ENCODE measurements around the gene INPP5E.

INPP5E gene

GRCh38 chr9:136403915-136404800 is 35.5 kb downstream of the INPP5E start:
- peak; percentile 51 for DNase-seq

DNA sequence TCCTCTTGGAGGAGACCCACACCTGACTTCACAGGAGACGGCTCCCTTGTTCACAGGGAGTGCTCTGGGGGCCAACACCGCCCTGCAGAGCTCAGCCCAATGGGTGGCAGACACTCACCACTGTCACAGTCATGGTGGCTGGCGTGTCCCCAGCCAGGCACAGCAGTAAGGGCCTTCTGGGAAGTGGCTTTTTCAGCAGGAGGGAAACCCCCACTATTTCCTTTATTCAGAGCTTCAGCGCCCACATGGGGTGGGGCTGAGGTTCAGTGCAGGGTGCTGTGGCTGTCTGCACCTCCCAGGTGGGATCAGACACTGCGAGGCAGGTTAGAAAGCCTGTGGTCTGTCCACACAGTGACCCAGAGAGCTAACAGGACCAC is 36.1 kb downstream of the INPP5E start:
- DNase-seq = peak; percentile 78

DNA sequence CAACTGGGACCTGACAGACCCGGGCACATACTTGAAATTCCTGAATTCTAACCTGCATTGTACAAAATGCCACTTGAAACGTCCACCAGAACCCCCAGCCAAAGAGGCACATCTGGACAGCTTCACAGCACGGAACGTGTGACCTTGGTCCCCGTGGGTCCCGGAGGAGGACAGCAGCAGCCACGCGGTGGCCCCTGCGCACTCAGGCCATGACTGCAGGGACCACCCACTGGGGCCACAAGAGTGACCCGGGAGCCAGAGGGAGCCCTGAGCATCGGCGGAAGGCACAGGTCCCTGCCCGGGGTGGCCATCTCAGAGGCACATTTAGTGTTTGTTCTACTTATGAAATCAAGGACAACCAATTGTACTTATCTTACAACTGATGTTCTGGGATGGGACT is 37.6 kb downstream of the INPP5E start:
- DNase-seq = no peak

DNA sequence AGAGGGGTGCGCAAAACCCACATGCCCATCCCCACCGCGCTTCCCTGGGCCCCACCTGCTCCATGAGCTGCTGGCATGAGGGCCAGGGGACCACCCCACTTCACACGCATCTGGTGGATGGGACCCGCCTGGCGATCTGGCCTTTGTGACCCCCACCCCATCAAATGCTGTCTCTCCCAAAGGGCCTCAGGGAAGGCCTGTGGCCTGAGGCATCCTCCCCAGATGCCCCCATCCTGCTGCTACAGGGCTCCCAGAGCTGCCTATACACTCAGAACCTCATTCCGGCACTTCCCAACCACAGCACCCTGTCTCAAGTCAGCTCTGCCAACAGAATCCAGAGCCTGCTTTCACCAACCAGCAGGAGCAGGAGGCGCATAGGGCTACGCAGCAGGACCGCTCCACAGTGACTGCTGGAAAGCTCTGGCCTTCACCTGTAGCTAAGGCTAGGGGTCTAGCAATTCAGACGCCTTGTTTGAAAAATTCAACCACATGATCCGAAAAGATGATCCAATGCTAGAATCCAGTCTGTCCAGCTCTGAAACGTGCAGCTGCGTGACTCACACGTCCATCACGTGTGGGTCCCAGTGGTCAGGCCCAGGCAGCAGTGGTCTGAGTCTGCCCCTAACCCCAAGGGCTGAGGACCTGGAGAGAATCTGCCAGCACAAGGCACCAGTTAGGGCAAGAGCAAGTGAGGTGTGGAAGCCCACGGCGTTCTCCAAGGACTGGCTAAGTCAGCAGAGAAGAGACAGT is 38.3 kb downstream of the INPP5E start:
- no peak for DNase-seq

GRCh38 chr9:136400038-136400834 is 39.4 kb downstream of the INPP5E start, which contains the start of gene SNAPC4:
Gene SNAPC4 (minus strand): TSS chr9:136400170. CDS start chr9:136398428, 1,742 bp downstream.
- peak; percentile 86 for DNase-seq

DNA sequence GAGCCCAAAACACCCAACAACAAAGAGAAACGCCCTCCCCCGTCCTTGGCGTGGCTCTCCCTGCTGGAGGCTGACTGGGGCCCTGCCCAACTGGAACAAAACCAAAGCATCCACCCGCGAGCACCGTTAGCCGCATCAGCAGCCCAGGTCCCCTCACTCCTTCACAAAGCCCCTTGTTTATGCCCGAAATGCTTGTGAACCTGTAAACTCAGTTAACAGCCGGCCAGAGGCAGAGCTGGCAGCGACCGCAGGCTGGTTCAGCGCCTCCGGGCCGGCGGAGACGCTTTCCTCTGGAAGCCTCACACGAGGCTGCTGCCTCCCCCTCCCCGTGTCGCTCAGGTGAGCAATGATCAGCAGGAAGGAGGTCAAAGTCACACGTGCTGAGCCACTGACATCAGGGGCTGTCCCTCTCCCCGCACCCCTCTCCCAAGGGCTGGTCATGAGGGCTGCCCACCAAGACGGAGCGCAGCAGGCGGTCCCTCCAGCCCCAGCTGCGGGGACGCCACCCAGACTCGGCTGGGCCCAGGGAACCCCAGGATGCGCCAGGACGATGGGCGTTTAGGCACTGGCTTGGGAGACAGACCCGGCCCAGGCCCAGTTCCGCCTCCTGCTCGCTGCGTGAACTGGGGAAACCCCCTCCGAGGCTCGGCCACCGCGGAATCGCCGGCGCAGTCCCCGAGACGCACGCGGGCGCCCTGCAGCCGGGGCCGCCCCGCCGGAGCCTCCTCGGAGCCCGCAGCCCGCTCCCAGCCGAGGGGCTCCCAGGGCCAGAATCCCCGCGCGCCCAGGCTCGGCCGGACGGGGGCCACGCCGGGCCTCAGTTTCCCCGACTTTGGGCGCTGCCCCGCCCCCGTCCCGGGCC is 40.2 kb downstream of the INPP5E start:
- DNase-seq = peak; percentile 41

DNA sequence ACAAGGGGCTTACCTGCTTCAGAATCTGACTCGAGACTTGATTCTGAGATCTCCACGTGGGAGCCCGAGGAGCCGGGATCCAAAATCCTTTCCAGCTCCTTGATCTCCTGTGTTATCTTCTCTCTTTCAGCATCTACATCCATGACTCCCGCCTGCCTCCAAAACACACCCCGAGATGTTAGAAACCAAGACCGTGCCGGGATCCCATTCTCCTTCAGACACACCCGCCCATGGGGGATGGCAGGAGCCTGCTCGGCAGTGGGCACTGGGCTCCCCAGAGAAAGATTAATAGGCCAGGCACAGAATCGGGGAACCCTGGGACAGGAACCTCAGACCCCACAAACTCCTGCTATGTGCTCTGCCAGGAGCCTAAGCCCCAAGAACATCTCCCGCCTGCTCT is 41.4 kb downstream of the INPP5E start:
- DNase-seq = no peak

GRCh38 chr9:136397643-136398042 is 42.0 kb downstream of the INPP5E start:
- DNase-seq = no peak

- no peak for DNase-seq
Measured at GRCh38 chr9:136396219-136396515, 43.5 kb downstream of the INPP5E start.

- DNase-seq = no peak
Measured at GRCh38 chr9:136395345-136396218, 44.1 kb downstream of the INPP5E start.

DNA sequence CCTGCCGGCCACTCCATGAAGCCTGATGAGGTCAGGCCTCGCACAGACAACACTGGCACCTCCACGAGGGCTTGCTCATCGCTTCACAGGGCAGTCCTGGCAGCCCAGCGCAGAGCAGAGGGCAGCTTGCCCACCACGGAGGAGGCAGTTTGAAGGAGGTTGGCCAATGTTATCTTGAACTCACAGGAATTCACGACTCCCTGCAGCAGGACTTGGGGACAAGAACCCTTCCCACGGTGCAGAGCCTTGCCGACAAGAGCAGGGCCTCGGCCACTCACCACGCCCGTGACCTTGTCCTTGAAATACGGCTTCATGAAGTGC is 44.7 kb downstream of the INPP5E start:
- no peak for DNase-seq

- DNase-seq = no peak
Measured at GRCh38 chr9:136394312-136395019, 45.2 kb downstream of the INPP5E start.

- no peak for DNase-seq
Measured at GRCh38 chr9:136393531-136393930, 46.1 kb downstream of the INPP5E start.

GRCh38 chr9:136392538-136393449 is 46.9 kb downstream of the INPP5E start:
- no peak for DNase-seq

DNA sequence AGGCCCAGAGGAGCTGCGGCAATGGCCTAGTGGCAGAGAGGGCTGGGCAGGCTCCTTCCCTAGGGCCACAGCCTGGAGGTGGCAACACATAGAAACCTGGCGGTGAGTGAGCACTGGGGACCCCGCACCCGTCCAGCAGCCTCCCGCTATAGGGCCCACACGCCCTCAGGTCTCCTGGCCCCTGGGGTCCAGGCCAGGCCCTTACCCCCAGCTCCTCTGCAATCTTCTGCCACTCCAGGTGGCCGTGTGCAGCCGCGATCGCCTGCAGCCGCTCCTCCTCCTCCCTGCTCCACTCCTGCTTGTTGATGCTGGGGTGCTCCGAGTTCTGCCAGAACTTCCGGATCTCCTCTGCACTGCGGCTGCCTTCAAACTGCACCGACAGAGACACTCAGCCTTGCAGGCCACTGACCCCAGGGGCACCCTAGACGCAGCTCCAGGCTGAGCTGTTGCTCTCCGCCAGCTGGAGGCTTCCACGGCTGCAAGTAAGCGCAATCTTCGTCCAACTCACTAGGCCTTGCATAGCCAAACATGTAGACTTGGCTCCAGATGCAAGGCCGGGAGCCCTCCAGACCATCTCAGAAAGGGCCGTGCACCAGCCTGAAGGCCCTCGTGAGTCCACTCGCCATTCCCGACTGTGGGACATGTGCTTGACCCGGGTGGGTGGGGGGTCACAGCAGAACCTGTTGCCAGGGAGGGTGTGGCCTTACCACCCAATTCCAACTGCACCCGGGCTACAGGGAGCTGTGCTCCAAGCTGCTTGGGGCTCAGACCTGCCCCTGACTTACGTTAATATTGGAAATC is 47.7 kb downstream of the INPP5E start:
- no peak for DNase-seq

DNA sequence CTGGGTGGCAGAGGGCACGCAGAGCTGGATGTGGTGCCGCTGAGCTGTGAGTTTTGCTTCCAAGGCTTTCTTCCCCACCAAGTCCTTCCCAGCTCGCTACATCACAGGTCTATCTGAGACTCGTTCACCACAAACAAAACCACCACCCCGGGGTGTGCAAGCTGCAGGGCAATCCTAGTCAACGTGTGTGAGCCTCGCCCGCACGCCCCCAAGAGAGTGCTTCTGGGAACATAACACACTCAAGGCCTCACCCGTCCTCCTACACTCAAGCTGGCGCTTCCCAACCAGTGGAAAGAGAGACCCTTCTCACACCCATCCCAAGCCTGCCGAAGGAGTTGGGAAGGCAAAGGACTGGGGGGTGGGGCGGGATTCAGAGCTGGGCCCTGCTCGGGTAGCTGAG is 50.2 kb downstream of the INPP5E start:
- DNase-seq = no peak

DNA sequence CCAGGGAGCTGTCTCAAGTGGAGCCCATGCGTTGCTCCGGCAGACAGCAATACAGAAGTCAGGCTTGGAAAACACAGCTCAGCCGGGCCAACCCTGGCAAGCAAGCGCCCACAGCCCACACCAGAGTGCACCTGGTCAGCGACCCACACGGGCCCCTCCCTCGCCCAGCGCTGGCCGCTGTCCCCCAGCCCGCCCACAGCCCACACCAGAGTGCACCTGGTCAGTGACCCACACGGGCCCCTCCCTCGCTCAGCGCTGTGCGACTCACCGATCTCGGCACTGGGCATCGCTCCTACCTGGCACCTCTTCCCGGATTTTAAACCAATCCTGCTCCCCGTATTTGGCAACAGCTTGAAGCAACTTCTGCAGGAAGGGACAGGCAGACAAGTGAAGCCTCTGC is 52.4 kb downstream of the INPP5E start:
- no peak for DNase-seq

- DNase-seq = no peak
Measured at GRCh38 chr9:136386018-136386417, 53.6 kb downstream of the INPP5E start.

- peak; percentile 51 for DNase-seq
Measured at GRCh38 chr9:136385015-136385414, 54.6 kb downstream of the INPP5E start.

Data from stimulated activated CD4-positive, alpha-beta T cell treated with anti-CD3 and anti-CD28 coated beads, Interleukin-4, amount 100 ng/mL, for 24 hours (primary cell).